B cell (primary cell): ENCODE results near the gene LTBP2.

ENCODE experiments used
- CTCF ChIP-seq: fragments of 200-600 bp; IDR thresholded peaks from one replicate; pipeline ENCODE4 v1.8.0; 2022; ENCODE audit warnings: antibody characterized with exemption, mild to moderate bottlenecking
- EZH2 ChIP-seq: IDR thresholded peaks from 2 replicates; pipeline ENCODE4 v1.6.1; 2012; ENCODE audit warnings: borderline replicate concordance, low read depth, mild to moderate bottlenecking, moderate library complexity, low read length; ENCODE audit not compliant: insufficient read depth, poor library complexity, severe bottlenecking

- TF ChIP-seq CTCF (no peak), EZH2 (no peak)
Measured at GRCh38 chr14:74595006-74595735, 16.9 kb downstream of the LTBP2 start.
